Large intestine (tissue), 3 donors: ENCODE data around the gene ZSCAN4. TPM values are rescaled to one million over a fixed set of nuclear protein-coding genes. Genes with fewer than 3 reads are reported as not detected.

Source experiments
- DNase-seq, 2 donors: peaks; one replicate each; pipeline versions ENCODE4 v3.0.0 to v3.0.0-alpha.2; 2013
- H3K27ac ChIP-seq: one replicate; pipeline ENCODE4 v1.5.1; 2013; ENCODE audit warnings: low read length
- H3K27me3 ChIP-seq: 2 replicates; pipeline ENCODE4 v1.6.1; 2013; ENCODE audit warnings: low read length; ENCODE audit not compliant: control insufficient read depth, insufficient read depth
- H3K36me3 ChIP-seq: 2 replicates; pipeline ENCODE4 v1.6.1; 2013; ENCODE audit warnings: low read length; ENCODE audit not compliant: control insufficient read depth, insufficient read depth
- H3K4me1 ChIP-seq: one replicate; pipeline ENCODE4 v1.6.1; 2013; ENCODE audit warnings: low read length; ENCODE audit not compliant: control insufficient read depth, insufficient read depth
- H3K4me3 ChIP-seq: one replicate; pipeline ENCODE4 v1.5.1; 2013; ENCODE audit warnings: low read length
- H3K9me3 ChIP-seq: one replicate; pipeline ENCODE4 v1.6.1; 2013; ENCODE audit warnings: mild to moderate bottlenecking, low read depth, low read length, moderate library complexity; ENCODE audit not compliant: control insufficient read depth
- WGBS: methylation state at CpG from one replicate; pipeline ENCODE4 v1.1.5; 2013; ENCODE audit warnings: low lambda C conversion rate; ENCODE audit not compliant: insufficient coverage; 5-methylcytosine and 5-hydroxymethylcytosine counted together
- polyA plus RNA-seq: library from polyadenylated mRNA; unstranded; fragments of 120-200 nt; gene quantifications from one replicate; pipeline ENCODE4 v1.2.1, GENCODE V29; 2013

Gene ZSCAN4
- polyA plus RNA-seq, 1 donor = 0.25 TPM

GRCh38 chr19:57648331-57649003 lies 20.3 kb upstream of the ZSCAN4 start:
- Histone ChIP-seq H3K9me3 (peaks cover 10% of the 10 kb centered on the region), H3K27ac (no peak overlapping the region), H3K36me3 (no peaks in the 10 kb centered on the region), H3K4me1 (no peaks in the 10 kb centered on the region), H3K4me3 (no peak overlapping the region), H3K27me3 (no peaks in the 10 kb centered on the region)
- WGBS = no CpG with 5 or more reads among the region's 6 CpGs
- no peak for DNase-seq

- no CpG with 5 or more reads among the region's 6 CpGs for WGBS
- H3K27ac ChIP-seq = no peak overlapping the region
- H3K9me3 ChIP-seq = no peaks in the 10 kb centered on the region
- no peak for DNase-seq
- no peaks in the 10 kb centered on the region for H3K4me1 ChIP-seq
- H3K4me3 ChIP-seq = no peak overlapping the region
- H3K36me3 ChIP-seq = no peaks in the 10 kb centered on the region
- H3K27me3 ChIP-seq = no peaks in the 10 kb centered on the region
Observed at GRCh38 chr19:57651654-57651996, 17.1 kb upstream of the ZSCAN4 start.

- WGBS = 100% methylated on average over 1 of the region's 2 CpGs
- H3K9me3 ChIP-seq = no peaks in the 10 kb centered on the region
Observed at GRCh38 chr19:57653689-57654088, 15.0 kb upstream of the ZSCAN4 start.

GRCh38 chr19:57655443-57655842 lies 13.3 kb upstream of the ZSCAN4 start:
- no CpG with 5 or more reads among the region's 1 CpG for whole genome bisulfite sequencing
- no peaks in the 10 kb centered on the region for H3K36me3 ChIP-seq
- H3K4me1 ChIP-seq = no peaks in the 10 kb centered on the region
- no peak for DNase-seq
- H3K27me3 ChIP-seq = peaks cover 2% of the 10 kb centered on the region
- H3K27ac ChIP-seq = no peak overlapping the region
- no peaks in the 10 kb centered on the region for H3K9me3 ChIP-seq
- H3K4me3 ChIP-seq = no peak overlapping the region

More at GRCh38 chr19:57653689-57654088, 15.0 kb upstream of the ZSCAN4 start:
- H3K36me3 ChIP-seq = no peaks in the 10 kb centered on the region
- H3K4me1 ChIP-seq = no peaks in the 10 kb centered on the region
- no peak overlapping the region for H3K27ac ChIP-seq
- no peaks in the 10 kb centered on the region for H3K27me3 ChIP-seq
- DNase-seq = no peak
- no peak overlapping the region for H3K4me3 ChIP-seq

GRCh38 chr19:57656346-57656745 lies 12.4 kb upstream of the ZSCAN4 start:
- H3K4me1 ChIP-seq = no peaks in the 10 kb centered on the region
- no peaks in the 10 kb centered on the region for H3K9me3 ChIP-seq
- H3K27ac ChIP-seq = no peak overlapping the region
- H3K36me3 ChIP-seq = no peaks in the 10 kb centered on the region
- peaks cover 2% of the 10 kb centered on the region for H3K27me3 ChIP-seq
- 100% methylated on average over 1 of the region's 1 CpG for WGBS
- H3K4me3 ChIP-seq = no peak overlapping the region
- DNase-seq = no peak

GRCh38 chr19:57664269-57665127 lies 4.2 kb upstream of the ZSCAN4 start:
- no CpG with 5 or more reads among the region's 64 CpGs for WGBS

GRCh38 chr19:57665261-57665806 lies 3.4 kb upstream of the ZSCAN4 start:
- Histone ChIP-seq H3K4me1 (peaks cover 4% of the 10 kb centered on the region), H3K9me3 (no peaks in the 10 kb centered on the region), H3K27ac (no peak overlapping the region), H3K36me3 (no peaks in the 10 kb centered on the region), H3K4me3 (no peak overlapping the region), H3K27me3 (peaks cover 3% of the 10 kb centered on the region)
- no CpG with 5 or more reads among the region's 9 CpGs for WGBS
- no peak for DNase-seq

More at GRCh38 chr19:57664269-57665127, 4.2 kb upstream of the ZSCAN4 start:
- Histone ChIP-seq H3K27me3 (peaks cover 5% of the 10 kb centered on the region), H3K9me3 (no peaks in the 10 kb centered on the region), H3K27ac (peak overlapping the region; percentile 49), H3K4me3 (peak overlapping the region; percentile 39), H3K4me1 (peaks cover 4% of the 10 kb centered on the region), H3K36me3 (no peaks in the 10 kb centered on the region)
- DNase-seq = peak; percentile 51 to 82

- no peaks in the 10 kb centered on the region for H3K36me3 ChIP-seq
- H3K9me3 ChIP-seq = no peaks in the 10 kb centered on the region
- WGBS = no CpG with 5 or more reads among the region's 1 CpG
- peaks cover 3% of the 10 kb centered on the region for H3K27me3 ChIP-seq
- H3K4me3 ChIP-seq = no peak overlapping the region
- peaks cover 4% of the 10 kb centered on the region for H3K4me1 ChIP-seq
- DNase-seq = no peak
- no peak overlapping the region for H3K27ac ChIP-seq
Observed at GRCh38 chr19:57667228-57667627, 1.5 kb upstream of the ZSCAN4 start.

GRCh38 chr19:57671124-57671895 lies 2.6 kb downstream of the ZSCAN4 start:
- Histone ChIP-seq H3K4me1 (no peaks in the 10 kb centered on the region), H3K27ac (no peak overlapping the region), H3K27me3 (no peaks in the 10 kb centered on the region), H3K4me3 (no peak overlapping the region), H3K36me3 (no peaks in the 10 kb centered on the region), H3K9me3 (no peaks in the 10 kb centered on the region)
- WGBS = 53% methylated on average over 3 of the region's 7 CpGs
- no peak for DNase-seq

- Histone ChIP-seq H3K4me1 (no peaks in the 10 kb centered on the region), H3K27me3 (peaks cover 2% of the 10 kb centered on the region), H3K27ac (no peak overlapping the region), H3K4me3 (no peak overlapping the region), H3K36me3 (no peaks in the 10 kb centered on the region), H3K9me3 (no peaks in the 10 kb centered on the region)
- WGBS = 100% methylated on average over 1 of the region's 4 CpGs
- no peak for DNase-seq
Observed at GRCh38 chr19:57672466-57672865, 3.7 kb downstream of the ZSCAN4 start.
